GM12873 (cell line): ENCODE results near the gene BTBD7.

ENCODE experiments used
- CTCF ChIP-seq: IDR thresholded peaks from 2 replicates; pipeline ENCODE4 v1.5.1; 2012; ENCODE audit warnings: low read depth, mild to moderate bottlenecking, moderate library complexity, low read length, control low read depth; ENCODE audit not compliant: insufficient read depth; ENCODE audit errors: missing control alignments

BTBD7 gene

GRCh38 chr14:93317210-93317874 lies 15.5 kb downstream of the BTBD7 start:
- no peak for TF ChIP-seq CTCF

- no peak for TF ChIP-seq CTCF
These were observed 16.1 kb downstream of the BTBD7 start for GRCh38 chr14:93316716-93317115.

GRCh38 chr14:93315575-93315974 lies 17.3 kb downstream of the BTBD7 start:
- TF ChIP-seq CTCF = no peak

GRCh38 chr14:93311082-93311481 lies 21.8 kb downstream of the BTBD7 start:
- no peak for TF ChIP-seq CTCF

- TF ChIP-seq CTCF = no peak
These were observed 23.3 kb downstream of the BTBD7 start for GRCh38 chr14:93309427-93309966.

- TF ChIP-seq CTCF = no peak
These were observed 24.0 kb downstream of the BTBD7 start for GRCh38 chr14:93308686-93309345.

GRCh38 chr14:93306812-93307211 lies 26.0 kb downstream of the BTBD7 start:
- no peak for TF ChIP-seq CTCF
